HFFc6 (cell line): ENCODE data around the gene ZNF407. TPM values are rescaled to one million over a fixed set of nuclear protein-coding genes. Genes with fewer than 3 reads are reported as not detected.

ENCODE experiments used
- DNase-seq: peaks from one replicate; pipeline ENCODE4 v3.0.0-alpha.2; 2018
- H3K27ac Mint-ChIP-seq: 2 replicates; pipeline ENCODE4 v1.8.0; 2020; ENCODE audit warnings: mild to moderate bottlenecking, mixed read lengths
- H3K27me3 Mint-ChIP-seq: 2 replicates; pipeline ENCODE4 v1.8.0; 2021; ENCODE audit warnings: mild to moderate bottlenecking, moderate library complexity, mixed read lengths; ENCODE audit not compliant: insufficient read depth
- H3K36me3 Mint-ChIP-seq: 2 replicates; pipeline ENCODE4 v1.8.0; 2021; ENCODE audit warnings: low read depth, mixed read lengths
- H3K4me1 Mint-ChIP-seq: 2 replicates; pipeline ENCODE4 v1.8.0; 2020; ENCODE audit warnings: low read depth, mixed read lengths
- H3K4me3 Mint-ChIP-seq: 2 replicates; pipeline ENCODE4 v1.8.0; 2020; ENCODE audit warnings: mild to moderate bottlenecking, moderate library complexity, mixed read lengths
- H3K9me3 Mint-ChIP-seq: 2 replicates; pipeline ENCODE4 v1.8.0; 2020; ENCODE audit warnings: mild to moderate bottlenecking, mixed read lengths
- total RNA-seq, 6 experiments: library from RNA; stranded (reverse); fragmentation: NEBNext Ultra II Directional; extraction: Animal tissue kit (Norgen Biotek cat#: 25700); gene quantifications; 2 replicates in 1 of 6; 3 replicates in 5 of 6; pipeline ENCODE4 v1.2.3, GENCODE V29; 2021
- TF ChIP-seq, protein P1 (sequence below): fragments of 200-600 bp; sonication (generic); IDR thresholded peaks from 2 replicates; pipeline ENCODE4 v1.5.0; 2021; ENCODE audit warnings: antibody characterized with exemption, mild to moderate bottlenecking

Gene ZNF407
- total RNA-seq, 6 experiments from 2014 or later, result 7.9 to 9.7 (median 9.1) TPM

DNA sequence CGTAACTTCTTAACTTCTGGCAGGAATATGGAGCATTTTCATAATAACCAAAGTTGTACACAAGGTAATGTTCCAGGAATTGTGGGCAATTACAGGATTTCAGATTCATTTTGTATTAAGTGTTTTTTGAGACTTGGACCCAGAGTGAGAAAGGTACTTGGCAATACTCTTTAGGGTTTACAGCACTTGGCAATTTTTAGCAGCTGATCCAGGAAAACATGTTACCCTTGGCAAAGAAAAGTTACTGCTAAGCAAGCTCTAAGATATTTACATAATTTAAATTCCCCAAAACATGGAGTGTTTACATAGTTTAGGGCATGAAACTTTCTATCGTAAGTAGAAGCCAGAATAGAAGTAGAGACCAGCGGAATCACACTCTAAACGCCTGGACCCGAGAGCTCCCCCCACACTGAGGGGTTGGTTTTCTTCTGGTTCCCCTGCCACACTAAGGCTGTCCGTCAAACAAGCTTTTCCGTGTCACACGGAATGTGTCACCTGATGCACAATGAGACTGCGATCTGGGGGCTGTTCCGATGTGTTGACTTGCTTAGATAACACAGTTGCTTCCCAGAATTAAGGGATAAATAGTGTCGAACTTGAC is 434.1 kb downstream of the ZNF407 start:
- no peak overlapping the region for H3K4me3 Mint-ChIP-seq
- H3K27ac Mint-ChIP-seq, result no peak overlapping the region
- no peak for DNase-seq
- H3K27me3 Mint-ChIP-seq, result peaks cover 1% of the 10 kb centered on the region; the same call in 1 of the 2 replicates
- H3K9me3 Mint-ChIP-seq, result no peaks in the 10 kb centered on the region
- peaks cover 11% of the 10 kb centered on the region for H3K4me1 Mint-ChIP-seq
- H3K36me3 Mint-ChIP-seq, result no peaks in the 10 kb centered on the region
- TF ChIP-seq, protein P1, sequence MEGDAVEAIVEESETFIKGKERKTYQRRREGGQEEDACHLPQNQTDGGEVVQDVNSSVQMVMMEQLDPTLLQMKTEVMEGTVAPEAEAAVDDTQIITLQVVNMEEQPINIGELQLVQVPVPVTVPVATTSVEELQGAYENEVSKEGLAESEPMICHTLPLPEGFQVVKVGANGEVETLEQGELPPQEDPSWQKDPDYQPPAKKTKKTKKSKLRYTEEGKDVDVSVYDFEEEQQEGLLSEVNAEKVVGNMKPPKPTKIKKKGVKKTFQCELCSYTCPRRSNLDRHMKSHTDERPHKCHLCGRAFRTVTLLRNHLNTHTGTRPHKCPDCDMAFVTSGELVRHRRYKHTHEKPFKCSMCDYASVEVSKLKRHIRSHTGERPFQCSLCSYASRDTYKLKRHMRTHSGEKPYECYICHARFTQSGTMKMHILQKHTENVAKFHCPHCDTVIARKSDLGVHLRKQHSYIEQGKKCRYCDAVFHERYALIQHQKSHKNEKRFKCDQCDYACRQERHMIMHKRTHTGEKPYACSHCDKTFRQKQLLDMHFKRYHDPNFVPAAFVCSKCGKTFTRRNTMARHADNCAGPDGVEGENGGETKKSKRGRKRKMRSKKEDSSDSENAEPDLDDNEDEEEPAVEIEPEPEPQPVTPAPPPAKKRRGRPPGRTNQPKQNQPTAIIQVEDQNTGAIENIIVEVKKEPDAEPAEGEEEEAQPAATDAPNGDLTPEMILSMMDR, result no peak

DNA sequence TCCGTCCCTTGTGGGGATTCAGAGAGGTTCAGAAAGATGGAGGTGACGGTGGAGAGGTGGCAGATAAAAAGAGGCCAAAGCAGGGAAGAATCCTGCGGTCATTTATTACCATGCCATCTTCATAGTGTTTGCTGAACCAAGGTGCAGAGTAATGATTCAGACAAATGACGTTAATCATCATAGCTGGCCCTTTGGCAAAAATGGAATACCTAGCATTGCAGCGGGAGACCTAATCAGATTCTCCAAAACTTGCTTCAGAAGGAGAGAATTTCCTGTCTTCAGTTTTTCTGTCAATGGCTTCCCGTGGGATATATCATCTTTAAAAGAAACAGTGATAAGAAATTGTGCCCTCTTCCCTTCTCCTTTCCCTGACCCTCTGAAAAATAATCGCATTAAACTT is 435.8 kb downstream of the ZNF407 start:
- no peak for DNase-seq
- TF ChIP-seq, protein P1, result no peak
- Mint-ChIP-seq H3K9me3 (no peaks in the 10 kb centered on the region), H3K36me3 (no peaks in the 10 kb centered on the region), H3K27ac (no peak overlapping the region), H3K4me1 (peaks cover 16% of the 10 kb centered on the region), H3K4me3 (no peak overlapping the region), H3K27me3 (no peaks in the 10 kb centered on the region; the same call in 1 of the 2 replicates)

DNA sequence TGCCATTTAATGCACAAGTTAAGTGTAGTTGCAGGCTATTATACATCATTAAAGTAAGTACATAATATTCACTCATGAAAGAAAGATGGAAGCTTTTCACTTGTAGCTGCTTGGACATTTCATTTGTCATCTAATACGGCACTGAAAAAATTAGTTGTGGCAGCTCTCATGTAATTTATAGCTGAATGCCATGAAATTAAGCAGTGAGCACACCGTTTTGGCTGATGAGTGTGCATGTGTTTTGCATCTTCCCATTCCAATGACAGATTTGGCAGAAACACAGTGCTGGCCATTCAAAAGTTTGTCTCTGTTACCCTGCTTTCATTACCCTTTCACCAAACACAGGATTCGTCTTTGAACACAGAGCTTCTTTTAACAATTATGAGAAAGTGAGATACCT is 437.3 kb downstream of the ZNF407 start:
- TF ChIP-seq, protein P1, result no peak
- no peak overlapping the region for H3K27ac Mint-ChIP-seq

DNA sequence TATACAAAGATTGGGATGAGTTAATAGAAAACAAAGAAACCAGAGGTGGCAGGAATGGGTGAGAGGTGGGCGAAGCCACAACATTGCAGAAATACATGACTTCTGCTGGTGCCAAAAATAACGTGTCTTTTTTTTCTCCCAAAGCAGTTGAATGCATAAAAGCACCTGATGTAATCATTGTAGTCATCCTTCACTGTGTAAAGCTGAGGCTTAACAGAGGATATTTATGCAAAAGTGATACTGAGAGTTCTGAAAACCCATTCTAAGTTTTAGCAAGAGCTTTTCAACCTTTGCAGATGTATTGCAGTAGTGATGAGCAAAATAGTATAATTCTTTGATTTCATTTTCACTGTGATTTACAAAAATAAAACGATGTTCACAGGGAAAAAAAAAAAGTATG is 438.3 kb downstream of the ZNF407 start:
- Mint-ChIP-seq H3K27ac (no peak overlapping the region), H3K4me3 (no peak overlapping the region)
- DNase-seq, result no peak

More for the DNA sequence above, 437.3 kb downstream of the ZNF407 start:
- peaks cover 16% of the 10 kb centered on the region for H3K4me1 Mint-ChIP-seq
- no peak overlapping the region for H3K4me3 Mint-ChIP-seq
- H3K27me3 Mint-ChIP-seq, result no peaks in the 10 kb centered on the region; the same call in 1 of the 2 replicates
- H3K9me3 Mint-ChIP-seq, result no peaks in the 10 kb centered on the region
- no peaks in the 10 kb centered on the region for H3K36me3 Mint-ChIP-seq
- no peak for DNase-seq

DNA sequence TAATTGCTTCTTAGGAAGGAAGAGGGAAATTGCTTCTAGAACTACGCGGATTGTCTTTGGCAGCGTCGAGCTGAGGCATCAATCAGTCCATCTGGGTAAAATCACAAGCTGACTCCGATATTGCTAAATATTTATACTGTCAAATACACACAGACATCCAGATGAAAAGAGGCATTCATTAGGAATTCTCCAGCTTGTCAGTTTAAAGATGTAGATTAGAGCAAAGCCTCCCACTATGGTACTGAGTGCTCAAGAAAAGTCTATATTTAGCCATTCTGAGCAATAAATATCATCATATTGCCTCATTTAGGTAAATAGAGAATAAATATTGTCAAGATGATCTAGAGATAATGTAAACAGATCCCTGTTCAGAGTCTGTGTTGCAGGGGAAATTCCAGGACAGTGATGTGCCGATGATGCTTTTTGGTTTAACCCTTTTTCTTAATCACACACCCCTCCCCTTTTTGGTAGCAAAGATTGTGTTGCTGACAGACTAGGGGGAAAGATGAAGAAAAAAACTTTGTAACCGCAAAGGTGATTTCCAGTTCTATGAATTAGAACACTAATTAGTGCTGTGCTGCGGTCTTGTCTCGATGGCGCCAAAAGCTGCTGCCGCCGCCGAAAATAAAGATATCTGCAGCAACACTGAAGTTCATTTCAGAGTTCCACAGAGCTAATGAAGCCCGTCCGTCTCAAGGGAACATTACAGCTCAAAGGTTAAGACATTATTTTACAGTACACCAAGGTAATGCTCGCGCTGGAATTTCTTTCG is 439.4 kb downstream of the ZNF407 start:
- Mint-ChIP-seq H3K36me3 (no peaks in the 10 kb centered on the region), H3K27ac (no peak overlapping the region), H3K4me1 (peaks cover 16% of the 10 kb centered on the region), H3K9me3 (no peaks in the 10 kb centered on the region), H3K4me3 (no peak overlapping the region), H3K27me3 (no peaks in the 10 kb centered on the region; the same call in 1 of the 2 replicates)
- TF ChIP-seq, protein P1, result no peak
- DNase-seq, result peak; percentile 17

More for the DNA sequence above, 438.3 kb downstream of the ZNF407 start:
- H3K36me3 Mint-ChIP-seq, result no peaks in the 10 kb centered on the region
- TF ChIP-seq, protein P1, result no peak
- H3K27me3 Mint-ChIP-seq, result no peaks in the 10 kb centered on the region; the same call in 1 of the 2 replicates
- H3K9me3 Mint-ChIP-seq, result no peaks in the 10 kb centered on the region
- H3K4me1 Mint-ChIP-seq, result peaks cover 16% of the 10 kb centered on the region
